NCI-H526 treated with DMSO at 0.1 percent for 48 hours (cell line): ENCODE measurements around the gene ABL1.

ENCODE experiments used
- DNase-seq: peaks from one replicate; lab custom pipeline; 2025; lab: John Stamatoyannopoulos, UW

Gene ABL1

GRCh38 chr9:130932255-130933079 lies 97.4 kb downstream of the ABL1 start:
- DNase-seq, result no peak

GRCh38 chr9:130933114-130934046 lies 98.3 kb downstream of the ABL1 start:
- no peak for DNase-seq

GRCh38 chr9:130934246-130934645 lies 99.2 kb downstream of the ABL1 start:
- DNase-seq, result no peak

GRCh38 chr9:130934702-130935647 lies 99.9 kb downstream of the ABL1 start:
- DNase-seq, result no peak

DNA sequence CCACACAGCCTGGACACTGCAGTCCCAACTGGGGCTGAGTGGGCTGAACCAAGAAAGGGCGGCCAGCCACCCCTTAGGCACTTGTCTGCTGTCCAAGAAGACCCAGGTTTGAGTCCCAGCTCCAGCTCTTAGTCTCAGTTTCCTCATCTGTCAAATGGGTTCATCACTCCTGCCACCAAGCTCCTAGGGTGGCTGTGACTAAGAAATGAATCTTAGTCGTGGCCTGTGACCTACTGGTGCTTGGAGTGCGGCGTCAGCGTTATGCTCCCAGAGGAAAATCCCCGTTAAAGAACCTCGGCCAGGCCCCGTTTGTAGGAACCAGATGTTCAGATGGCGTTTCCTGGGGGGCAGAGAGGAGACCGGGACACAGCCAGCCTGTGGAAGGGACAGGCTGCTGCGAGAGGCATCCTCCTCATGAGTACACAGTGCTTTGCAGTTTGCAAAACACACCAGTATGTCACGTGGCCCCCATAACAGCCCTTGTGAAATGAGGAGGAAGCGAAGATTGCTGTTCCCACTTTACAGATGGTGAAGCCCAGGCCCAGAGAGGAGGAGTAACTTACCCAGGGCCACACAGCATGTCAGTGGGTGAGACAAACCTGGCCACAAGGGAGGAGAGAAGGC lies 100.7 kb downstream of the ABL1 start:
- no peak for DNase-seq

DNA sequence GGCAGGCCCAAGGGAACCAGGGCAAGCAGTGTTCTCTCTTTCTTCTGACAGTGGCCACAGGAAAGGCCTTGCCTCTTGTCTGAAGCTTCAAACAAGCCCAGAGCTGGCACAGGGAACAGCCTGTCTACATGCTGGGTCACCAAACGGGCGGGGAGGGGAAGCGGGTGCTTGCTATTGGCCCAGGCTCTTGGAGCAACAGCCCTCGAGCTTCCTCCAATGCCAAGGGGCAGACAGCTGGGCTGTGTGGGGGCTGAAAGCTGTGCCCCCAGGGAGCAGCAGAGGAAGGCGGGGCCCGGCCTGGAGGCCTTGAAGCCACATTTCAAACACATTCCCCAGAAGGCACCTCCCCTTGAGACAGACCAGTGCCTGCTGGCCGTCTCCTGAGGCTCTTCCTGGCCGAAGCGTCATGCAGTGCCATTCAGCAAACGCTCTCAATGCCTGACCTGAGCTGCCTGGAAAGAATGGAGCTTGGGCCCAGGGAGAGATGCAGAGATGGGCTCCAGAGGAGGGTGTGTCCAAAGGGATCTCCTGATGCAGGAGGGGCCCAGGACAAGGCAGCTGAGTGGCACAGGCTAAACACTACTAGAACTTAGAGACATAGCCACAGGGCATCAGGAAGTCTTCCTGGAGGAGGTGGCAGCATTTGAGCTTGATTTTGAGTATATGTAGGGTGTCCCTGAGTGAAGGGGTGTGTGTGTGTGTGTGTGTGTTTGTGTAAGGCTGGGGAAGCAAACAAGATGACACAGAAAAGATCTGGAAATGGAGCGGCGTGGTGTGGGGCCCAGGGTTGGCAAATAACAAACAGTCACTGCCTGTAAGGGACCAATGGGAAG lies 101.4 kb downstream of the ABL1 start:
- DNase-seq, result no peak
